GM18502 (cell line): ENCODE results near the gene NIP7.
"Not testable (repeated sequence)": the region's sequence is repeated elsewhere in the genome, so short reads cannot be mapped to it uniquely, and the experiment has no call there.

Source experiments
- ATAC-seq: cut with Tn5 transposase; IDR thresholded peaks from one replicate; pipeline ENCODE4 v1.9.1; 2021; ENCODE audit warnings: mild to moderate bottlenecking; ENCODE audit not compliant: unreplicated experiment, poor library complexity

The NIP7 gene

GRCh38 chr16:69338557-69339288, 849 bp upstream of the NIP7 start:
- no peak for ATAC-seq

- ATAC-seq = no peak
Observed at GRCh38 chr16:69340095-69340644, 598 bp downstream of the NIP7 start.

- ATAC-seq = no peak
Observed at GRCh38 chr16:69344171-69344570, 4.6 kb downstream of the NIP7 start.

GRCh38 chr16:69345923-69346322, 6.4 kb downstream of the NIP7 start:
- no peak for ATAC-seq

- no peak for ATAC-seq
Observed at GRCh38 chr16:69346683-69347082, 7.1 kb downstream of the NIP7 start.

GRCh38 chr16:69348222-69348621, 8.7 kb downstream of the NIP7 start:
- no peak for ATAC-seq

- no peak for ATAC-seq
Observed at GRCh38 chr16:69349536-69349935, 10.0 kb downstream of the NIP7 start.

- no peak for ATAC-seq
Observed at GRCh38 chr16:69350536-69351133, 11.1 kb downstream of the NIP7 start.

- no peak for ATAC-seq
Observed at GRCh38 chr16:69351309-69352027, 11.9 kb downstream of the NIP7 start, which contains the start of gene TMED6. TMED6 (minus strand) TSS chr16:69351786; CDS start chr16:69351753, 33 bp downstream.

- ATAC-seq = not testable (repeated sequence)
Observed at GRCh38 chr16:69360070-69360469, 20.5 kb downstream of the NIP7 start.

- no peak for ATAC-seq
Observed at GRCh38 chr16:69363281-69363717, 23.7 kb downstream of the NIP7 start.

- no peak for ATAC-seq
Observed at GRCh38 chr16:69364088-69364487, 24.5 kb downstream of the NIP7 start.

- ATAC-seq = no peak
Observed at GRCh38 chr16:69365901-69366300, 26.3 kb downstream of the NIP7 start.

- ATAC-seq = no peak
Observed at GRCh38 chr16:69366431-69366830, 26.9 kb downstream of the NIP7 start.

- ATAC-seq = no peak
Observed at GRCh38 chr16:69367980-69368379, 28.4 kb downstream of the NIP7 start.

- ATAC-seq = no peak
Observed at GRCh38 chr16:69368866-69369265, 29.3 kb downstream of the NIP7 start.

GRCh38 chr16:69371564-69371963, 32.0 kb downstream of the NIP7 start:
- no peak for ATAC-seq

GRCh38 chr16:69373019-69373418, 33.4 kb downstream of the NIP7 start:
- no peak for ATAC-seq

- ATAC-seq = no peak
Observed at GRCh38 chr16:69376393-69377059, 37.0 kb downstream of the NIP7 start.

- no peak for ATAC-seq
Observed at GRCh38 chr16:69378036-69378435, 38.5 kb downstream of the NIP7 start.
